GM12875 (cell line): ENCODE results near the gene TRIM75.

Source experiments
- H3K4me3 ChIP-seq: one replicate; pipeline ENCODE4 v1.5.1; 2011; ENCODE audit warnings: low read depth, low read length, control low read depth
- TF ChIP-seq, protein P1 (sequence below): IDR thresholded peaks from 2 replicates; pipeline ENCODE4 v1.5.1; 2011; ENCODE audit warnings: low read depth, mild to moderate bottlenecking, control low read depth, inconsistent platforms, low read length, moderate library complexity, borderline replicate concordance; ENCODE audit not compliant: insufficient read depth

TRIM75 gene

GRCh38 chr4:165053645-165054044 is at the start of gene TRIM75:
Gene TRIM75, plus strand, starts transcription at chr4:165053866. Its CDS starts 5,282 bp downstream, at chr4:165059148.
- TF ChIP-seq, protein P1, sequence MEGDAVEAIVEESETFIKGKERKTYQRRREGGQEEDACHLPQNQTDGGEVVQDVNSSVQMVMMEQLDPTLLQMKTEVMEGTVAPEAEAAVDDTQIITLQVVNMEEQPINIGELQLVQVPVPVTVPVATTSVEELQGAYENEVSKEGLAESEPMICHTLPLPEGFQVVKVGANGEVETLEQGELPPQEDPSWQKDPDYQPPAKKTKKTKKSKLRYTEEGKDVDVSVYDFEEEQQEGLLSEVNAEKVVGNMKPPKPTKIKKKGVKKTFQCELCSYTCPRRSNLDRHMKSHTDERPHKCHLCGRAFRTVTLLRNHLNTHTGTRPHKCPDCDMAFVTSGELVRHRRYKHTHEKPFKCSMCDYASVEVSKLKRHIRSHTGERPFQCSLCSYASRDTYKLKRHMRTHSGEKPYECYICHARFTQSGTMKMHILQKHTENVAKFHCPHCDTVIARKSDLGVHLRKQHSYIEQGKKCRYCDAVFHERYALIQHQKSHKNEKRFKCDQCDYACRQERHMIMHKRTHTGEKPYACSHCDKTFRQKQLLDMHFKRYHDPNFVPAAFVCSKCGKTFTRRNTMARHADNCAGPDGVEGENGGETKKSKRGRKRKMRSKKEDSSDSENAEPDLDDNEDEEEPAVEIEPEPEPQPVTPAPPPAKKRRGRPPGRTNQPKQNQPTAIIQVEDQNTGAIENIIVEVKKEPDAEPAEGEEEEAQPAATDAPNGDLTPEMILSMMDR: no peak
- H3K4me3 ChIP-seq: no peak within 1 kb of the TSS

GRCh38 chr4:165005352-165005925 is 48.2 kb upstream of the TRIM75 start:
- no peak overlapping the region for H3K4me3 ChIP-seq
- TF ChIP-seq, protein P1: no peak

GRCh38 chr4:165006456-165006855 is 47.2 kb upstream of the TRIM75 start:
- TF ChIP-seq, protein P1: no peak
- H3K4me3 ChIP-seq: no peak overlapping the region

DNA sequence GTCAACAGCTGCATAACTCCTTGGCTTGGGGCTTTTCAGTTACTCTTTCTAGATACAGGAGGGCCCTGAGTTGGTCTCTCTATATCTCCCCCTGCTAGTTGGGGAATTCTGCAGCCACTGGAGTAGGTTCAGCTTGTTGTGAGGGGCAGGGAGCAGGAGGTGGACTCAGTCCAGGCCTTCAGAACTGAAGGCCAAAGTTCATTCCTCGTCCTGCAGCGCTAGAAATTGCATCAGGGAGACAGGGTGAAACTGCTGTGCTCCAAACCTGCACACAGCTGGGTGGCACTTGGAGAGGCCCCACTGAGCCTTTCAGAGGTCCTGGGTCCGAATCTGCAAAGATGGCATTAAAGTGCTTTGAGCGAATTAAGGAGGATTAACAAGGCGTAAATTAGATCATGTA is 46.8 kb upstream of the TRIM75 start:
- TF ChIP-seq, protein P1: no peak
- no peak overlapping the region for H3K4me3 ChIP-seq

- TF ChIP-seq, protein P1: no peak
- H3K4me3 ChIP-seq: no peak overlapping the region
These were observed 44.0 kb upstream of the TRIM75 start for GRCh38 chr4:165009493-165010227.

DNA sequence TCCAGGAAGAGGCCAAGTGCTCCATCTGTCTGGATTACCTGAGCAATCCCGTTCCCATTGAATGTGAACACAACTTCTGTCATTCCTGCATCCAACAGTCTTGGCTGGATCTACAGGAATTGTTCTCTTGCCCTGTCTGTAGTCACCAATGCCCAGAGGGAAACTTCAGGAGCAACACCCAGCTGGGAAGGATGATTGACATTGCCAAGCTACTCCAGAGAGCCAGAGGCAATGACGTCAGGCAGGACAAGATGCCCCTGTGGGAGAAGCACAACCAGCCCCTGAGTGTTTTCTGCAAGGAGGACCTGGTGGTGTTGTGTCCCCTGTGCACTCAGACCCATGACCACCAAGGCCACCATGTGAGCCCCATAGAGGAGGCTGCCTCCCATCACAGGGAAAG is 43.2 kb upstream of the TRIM75 start:
- TF ChIP-seq, protein P1: no peak
- H3K4me3 ChIP-seq: no peak overlapping the region

- TF ChIP-seq, protein P1: no peak
- no peak overlapping the region for H3K4me3 ChIP-seq
These were observed 42.7 kb upstream of the TRIM75 start for GRCh38 chr4:165010991-165011390.
